SK-N-SH (cell line): ENCODE data around the gene PRR15.

Experiments used
- CTCF ChIP-seq: fragments of 200-600 bp; sonication (generic); IDR thresholded peaks from 2 replicates; pipeline ENCODE4 v1.6.1; 2017; ENCODE audit warnings: antibody characterized with exemption, mild to moderate bottlenecking, moderate library complexity
- MAX ChIP-seq: IDR thresholded peaks from 2 replicates; pipeline ENCODE4 v1.4.0; 2012; ENCODE audit warnings: low read depth
- POLR2AphosphoS5 ChIP-seq: IDR thresholded peaks from 2 replicates; pipeline ENCODE4 v1.6.1; 2012; ENCODE audit warnings: low read depth, low read length
- REST ChIP-seq: IDR thresholded peaks from 2 replicates; pipeline ENCODE4 v1.6.1; 2012; ENCODE audit warnings: mild to moderate bottlenecking, low read depth, low read length, moderate library complexity
- TAF1 ChIP-seq: IDR thresholded peaks from 2 replicates; pipeline ENCODE4 v1.6.1; 2012; ENCODE audit warnings: low read depth, mild to moderate bottlenecking, low read length, moderate library complexity, borderline replicate concordance

GRCh38 chr7:29573567-29573966 is 9.9 kb downstream of the PRR15 start:
- TF ChIP-seq MAX (no peak), POLR2AphosphoS5 (no peak), CTCF (no peak), REST (no peak), TAF1 (no peak)
